Measurements from ENCODE around the gene BTN3A1.
"Not testable (repeated sequence)": the region's sequence is repeated elsewhere in the genome, so short reads cannot be mapped to it uniquely, and the experiment has no call there.

Gene BTN3A1

GRCh38 chr6:26367114-26367513, 35.0 kb upstream of the BTN3A1 start:
- POLR2A ChIA-PET = no interaction called here
- Histone ChIP-seq H3K27ac (ENCODE audit: extremely low read depth, low read depth, low read length) (no peak overlapping the region), H3K9me3 (ENCODE audit: control insufficient read depth, insufficient read depth, low read depth, low read length) (no peaks in the 10 kb centered on the region), H3K4me3 (ENCODE audit: low read depth, low read length) (no peak overlapping the region), H3K4me1 (ENCODE audit: control insufficient read depth, insufficient read depth, low read length) (peaks cover 8% of the 10 kb centered on the region), H3K36me3 (ENCODE audit: control insufficient read depth in 2 of 2, insufficient read depth in 1 of 2, low read length in 2 of 2) (peaks cover 0 to 20% of the 10 kb centered on the region in 2 experiments; a peak in 2 of 3 replicates)
- no peak for TF ChIP-seq OSR2 (tag by site-specific recombination; IDR thresholded peaks at IDR 0.05)
- TF ChIP-seq PRDM10 (tag by site-specific recombination; IDR thresholded peaks at IDR 0.05) = no peak
- no peak for TF ChIP-seq BCL11A (tag by site-specific recombination; IDR thresholded peaks at IDR 0.05; ENCODE audit: low read depth)
- TF ChIP-seq ZNF510 (tag by site-specific recombination; IDR thresholded peaks at IDR 0.05; ENCODE audit: insufficient replicate concordance) = no peak
- TF ChIP-seq AEBP2 (tag by site-specific recombination; IDR thresholded peaks at IDR 0.05; ENCODE audit: borderline replicate concordance) = no peak
- no peak for TF ChIP-seq ZNF707 (tag by site-specific recombination; IDR thresholded peaks at IDR 0.05)
- TF ChIP-seq ZNF530 (tag by site-specific recombination; IDR thresholded peaks at IDR 0.05; ENCODE audit: low read depth) = no peak
- no peak for TF ChIP-seq ZNF692 (tag by site-specific recombination; IDR thresholded peaks at IDR 0.05)
- CTCF ChIA-PET = interaction anchor here (1.0 kb wide), 1 partner anchor 11 kb away, joined by 3 read pairs; no protein-coding TSS in a partner anchor

GRCh38 chr6:26371813-26372212, 30.3 kb upstream of the BTN3A1 start:
- CTCF ChIA-PET = interaction anchor here (1.0 kb wide), 1 partner anchor 21 kb away, joined by 4 read pairs; no protein-coding TSS in a partner anchor
- not testable (repeated sequence) for H3K9me3 ChIP-seq (ENCODE audit: control insufficient read depth, insufficient read depth, low read depth, low read length); H3K4me1 ChIP-seq (ENCODE audit: control insufficient read depth, insufficient read depth, low read length); H3K4me3 ChIP-seq (ENCODE audit: low read depth, low read length); H3K27ac ChIP-seq (ENCODE audit: extremely low read depth, low read depth, low read length)
- POLR2A ChIA-PET = interaction anchor here (0.7 kb wide), 1 partner anchor 166 kb away, joined by 4 read pairs; the partner anchor contains the start of gene HMGN4
- H3K36me3 ChIP-seq (ENCODE audit: control insufficient read depth in 2 of 2, insufficient read depth in 1 of 2, low read length in 2 of 2) = peaks cover 0 to 36% of the 10 kb centered on the region in 2 experiments; a peak in 2 of 3 replicates

- H3K27ac ChIP-seq (ENCODE audit: extremely low read depth, low read depth, low read length) = no peak overlapping the region
- H3K4me3 ChIP-seq (ENCODE audit: low read depth, low read length) = no peak overlapping the region
- peaks cover 0 to 36% of the 10 kb centered on the region in 2 experiments; a peak in 2 of 3 replicates for H3K36me3 ChIP-seq (ENCODE audit: control insufficient read depth in 2 of 2, insufficient read depth in 1 of 2, low read length in 2 of 2)
- POLR2A ChIA-PET = interaction anchor here (0.7 kb wide), 1 partner anchor 166 kb away, joined by 4 read pairs; the partner anchor contains the start of gene HMGN4
- H3K4me1 ChIP-seq (ENCODE audit: control insufficient read depth, insufficient read depth, low read length) = no peaks in the 10 kb centered on the region
- CTCF ChIA-PET = interaction anchor here (0.9 to 1.0 kb wide), 2 partner anchors 21 to 159 kb away, joined by 4 to 5 read pairs; no protein-coding TSS in a partner anchor
- no peaks in the 10 kb centered on the region for H3K9me3 ChIP-seq (ENCODE audit: control insufficient read depth, insufficient read depth, low read depth, low read length)
- TF ChIP-seq ZNF654 (tag by site-specific recombination; IDR thresholded peaks at IDR 0.05; ENCODE audit: low read depth) (no peak), HIC1 (tag by site-specific recombination; IDR thresholded peaks at IDR 0.05) (no peak), ZNF596 (tag by site-specific recombination; IDR thresholded peaks at IDR 0.05) (no peak), ZNF600 (tag by site-specific recombination; IDR thresholded peaks at IDR 0.05) (no peak), AEBP2 (tag by site-specific recombination; IDR thresholded peaks at IDR 0.05; ENCODE audit: borderline replicate concordance) (no peak), KLF1 (tag by site-specific recombination; IDR thresholded peaks at IDR 0.05) (no peak), ZSCAN16 (tag by site-specific recombination; IDR thresholded peaks at IDR 0.05) (no peak), ZFP37 (tag by site-specific recombination; IDR thresholded peaks at IDR 0.05) (no peak), ZNF488 (tag by site-specific recombination; IDR thresholded peaks at IDR 0.05) (no peak), GLI4 (tag by site-specific recombination; IDR thresholded peaks at IDR 0.05) (no peak)
Measured at GRCh38 chr6:26372308-26373144, 29.5 kb upstream of the BTN3A1 start.
